K562 (cell line): ENCODE data around the gene ZKSCAN3. TPM values are rescaled to one million over a fixed set of nuclear protein-coding genes. Genes with fewer than 3 reads are reported as not detected.

ENCODE experiments used
- DMBX1 ChIP-seq: fragments of 250-450 bp; sonication (Bioruptor Pico); IDR thresholded peaks from 2 replicates; pipeline ENCODE4 v1.8.0; 2022; ENCODE audit warnings: inconsistent platforms, mild to moderate bottlenecking, moderate library complexity, borderline replicate concordance
- DNMT1 ChIP-seq: fragments of 450-650 bp; IDR thresholded peaks from 2 replicates; pipeline ENCODE4 v1.6.1; 2016; ENCODE audit warnings: antibody characterized with exemption, mild to moderate bottlenecking
- FOXA3 ChIP-seq, 2 experiments: fragments of 450-650 bp in 1 of 2; sonication (generic) in 1 of 2; formaldehyde crosslinking; IDR thresholded peaks in 1 of 2; conservative IDR thresholded peaks in 1 of 2; 2 replicates each; pipeline versions ENCODE4 v1.4.0 to v1.8.0; 2020 to 2022; ENCODE audit warnings: mild to moderate bottlenecking in 2 of 2, missing genetic modification reagents in 1 of 2
- HNRNPLL ChIP-seq: fragments of 200-400 bp; formaldehyde crosslinking; IDR thresholded peaks from 2 replicates; pipeline ENCODE4 v1.6.1; 2017; ENCODE audit warnings: low read length, low read depth, mild to moderate bottlenecking; ENCODE audit not compliant: poor library complexity, severe bottlenecking
- KAT8 ChIP-seq: fragments of 450-650 bp; IDR thresholded peaks from 2 replicates; pipeline ENCODE4 v1.6.1; 2016; ENCODE audit warnings: low read depth, mild to moderate bottlenecking
- KLF16 ChIP-seq: IDR thresholded peaks from 2 replicates; pipeline ENCODE4 v1.6.1; 2016; ENCODE audit warnings: antibody characterized with exemption
- NFIX ChIP-seq: fragments of 250-450 bp; sonication (Bioruptor Pico); IDR thresholded peaks from 2 replicates; pipeline ENCODE4 v1.4.0; 2020; ENCODE audit warnings: low read depth, mild to moderate bottlenecking, moderate library complexity
- NR2F6 ChIP-seq: fragments of 450-650 bp; formaldehyde crosslinking; IDR thresholded peaks from 2 replicates; pipeline ENCODE4 v1.4.0; 2020; ENCODE audit warnings: mild to moderate bottlenecking
- PCBP1 ChIP-seq: fragments of 200-400 bp; formaldehyde crosslinking; IDR thresholded peaks from 2 replicates; pipeline ENCODE4 v1.6.1; 2018; ENCODE audit warnings: mild to moderate bottlenecking, low read depth, low read length; ENCODE audit not compliant: poor library complexity, severe bottlenecking
- POLR2G ChIP-seq: fragments of 200-400 bp; formaldehyde crosslinking; IDR thresholded peaks from 2 replicates; pipeline ENCODE4 v1.6.1; 2017; ENCODE audit warnings: low read depth, mild to moderate bottlenecking, antibody characterized with exemption, low read length, moderate library complexity
- RAD21 ChIP-seq, 2 experiments: fragments of 250-450 bp in 1 of 2; fragments of 450-650 bp in 1 of 2; sonication (Bioruptor Pico) in 1 of 2; formaldehyde crosslinking in 1 of 2; IDR thresholded peaks in 1 of 2; conservative IDR thresholded peaks in 1 of 2; 2 replicates each; pipeline versions ENCODE4 v1.4.0 to v1.8.0; 2020 to 2022; ENCODE audit warnings: mild to moderate bottlenecking in 2 of 2, moderate library complexity in 1 of 2
- RAD51 ChIP-seq: fragments of 450-650 bp; IDR thresholded peaks from 2 replicates; pipeline ENCODE4 v1.7.1; 2016; ENCODE audit warnings: low read depth, mild to moderate bottlenecking, borderline replicate concordance
- RUNX1 ChIP-seq: sonication (generic); IDR thresholded peaks from 2 replicates; pipeline ENCODE4 v1.6.1; 2016; ENCODE audit warnings: antibody characterized with exemption, low read depth
- SMARCA5 ChIP-seq: fragments of 450-650 bp; IDR thresholded peaks from 2 replicates; pipeline ENCODE4 v1.6.1; 2016
- TAF1 ChIP-seq: IDR thresholded peaks from 2 replicates; pipeline ENCODE4 v1.6.1; 2011; ENCODE audit warnings: mild to moderate bottlenecking, low read length, moderate library complexity; ENCODE audit not compliant: insufficient read depth, control insufficient read depth, severe bottlenecking; ENCODE audit errors: extremely low read depth
- ZFP36 ChIP-seq: fragments of 150-350 bp; IDR thresholded peaks from 2 replicates; pipeline ENCODE4 v1.6.1; 2018; ENCODE audit warnings: low read length, low read depth; ENCODE audit not compliant: partially characterized antibody
- ZNF224 ChIP-seq: sonication (generic); formaldehyde crosslinking; IDR thresholded peaks from 2 replicates; pipeline ENCODE4 v1.8.0; 2022; ENCODE audit warnings: mild to moderate bottlenecking, missing genetic modification reagents
- ZNF699 ChIP-seq: fragments of 250-450 bp; sonication (Bioruptor Pico); IDR thresholded peaks from 2 replicates; pipeline ENCODE4 v1.8.0; 2021; ENCODE audit warnings: mild to moderate bottlenecking, moderate library complexity; ENCODE audit not compliant: insufficient replicate concordance
- polyA plus RNA-seq, 8 experiments: library from polyadenylated mRNA; depleted of rRNA in 4 of 8; stranded (reverse) in 5 of 8; unstranded in 3 of 8; fragments of >200 nt; fragmentation: Nextera tagmentation in 2 of 8; fragmentation: Illumina TruSeq in 1 of 8; extraction: Ambion mirVana in 2 of 8; extraction: Trizol in 1 of 8; gene quantifications; 2 replicates each; pipeline versions ENCODE4 v1.2.1 to v1.2.3, GENCODE V29; 2011 to 2014; ENCODE audit warnings: inconsistent platforms in 1 of 8, missing spikeins in 1 of 8
- total RNA-seq, 7 experiments: library from RNA; depleted of rRNA in 6 of 7; stranded (reverse); fragments of >200 nt in 6 of 7; fragmentation: Illumina TruSeq in 2 of 7; extraction: Trizol in 2 of 7; gene quantifications; 2 replicates each; pipeline versions ENCODE4 v1.2.1 to v1.2.3, GENCODE V29; 2011 to 2021; ENCODE audit warnings: low replicate concordance in 1 of 7
- TF ChIP-seq, protein P1 (sequence below): fragments of 250-450 bp; sonication (Bioruptor Pico); IDR thresholded peaks from 2 replicates; pipeline ENCODE4 v1.5.0; 2022; ENCODE audit warnings: mild to moderate bottlenecking
- TF ChIP-seq, protein P2 (sequence below): fragments of 450-650 bp; conservative IDR thresholded peaks from 2 replicates; pipeline ENCODE4 v1.6.1; 2016; ENCODE audit warnings: missing genetic modification characterization, low read depth, mild to moderate bottlenecking, control low read depth, missing compliant biosample characterization
- TF ChIP-seq, protein P3 (sequence below), 2 experiments: IDR thresholded peaks; 2 replicates each; pipeline ENCODE4 v1.6.1; 2012; ENCODE audit warnings: improper control_type of control experiment in 2 of 2, low read depth in 2 of 2, low read length in 2 of 2, borderline replicate concordance in 1 of 2

The ZKSCAN3 gene
- total and polyA plus RNA-seq, 9 of the 15 experiments (the other 6 are each of a cell fraction or from before 2014, with no cell fraction given), result 3.0 to 12.4 (median 10.2) TPM

DNA sequence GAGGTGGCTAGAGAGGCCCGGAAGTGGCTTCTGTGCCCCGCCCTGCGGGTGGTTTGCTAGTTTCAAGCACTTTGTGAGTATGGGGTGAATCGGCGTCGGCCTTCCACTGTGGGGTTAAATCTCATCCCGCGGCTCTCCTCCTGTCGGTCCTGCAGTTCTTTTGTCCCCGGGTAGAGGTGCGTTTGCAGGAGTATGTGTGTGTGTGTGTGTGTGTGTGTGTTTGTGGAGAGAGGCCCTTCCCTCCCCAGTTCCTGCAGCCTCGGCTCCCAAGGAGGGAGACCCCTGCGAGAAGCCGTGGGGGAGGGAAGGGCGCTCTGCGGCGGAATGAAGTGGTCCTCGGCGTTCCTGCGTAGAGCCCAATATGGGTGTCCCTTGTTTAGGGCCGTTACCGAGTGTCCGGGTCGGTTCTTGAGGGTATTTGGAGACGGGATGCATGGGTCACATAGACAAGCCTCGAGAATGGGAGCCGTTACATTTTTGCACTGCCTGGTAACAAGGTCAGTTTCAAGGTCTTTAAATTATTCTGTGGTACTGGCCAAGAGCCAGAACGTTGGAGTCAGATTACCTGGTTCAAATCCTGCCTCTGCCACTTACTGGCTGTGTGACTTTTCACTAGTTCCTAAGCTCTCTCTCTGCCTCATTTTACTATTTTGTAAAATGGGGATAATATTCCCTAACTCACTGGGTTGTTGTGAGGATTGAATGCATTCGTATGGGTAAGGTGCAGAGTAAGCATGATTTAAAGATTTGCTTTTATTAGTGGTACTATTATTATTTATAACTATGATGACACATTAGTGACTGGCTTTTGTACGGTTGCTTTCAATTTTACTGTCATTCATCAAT, at the start of gene ZKSCAN3 (continued):
- TF ChIP-seq DNMT1 (peak; percentile 97; the same call in 1 of the 2 replicates), KLF16 (no peak), KAT8 (no peak), FOXA3 (CRISPR knock-in tag; conservative IDR thresholded peaks at IDR 0.05 in 1 of 2, IDR thresholded peaks at IDR 0.05 in 1 of 2) (peak in 1 of 2 experiments; percentile 87; a peak in 2 of 4 replicates), NR2F6 (CRISPR knock-in tag) (peak; percentile 63; the same call in 1 of the 2 replicates), NFIX (CRISPR knock-in tag) (no peak; the same call in 1 of the 2 replicates), POLR2G (peak; percentile 85), HNRNPLL (peak; percentile 52), RAD51 (no peak), RAD21 (CRISPR knock-in tag; conservative IDR thresholded peaks at IDR 0.05 in 1 of 2, IDR thresholded peaks at IDR 0.05 in 1 of 2) (peak; percentile 4 to 48; a peak in 3 of 4 replicates), TAF1 (peak; percentile 91), DMBX1 (no peak), SMARCA5 (peak; percentile 86), PCBP1 (no peak), RUNX1 (no peak; the same call in 1 of the 2 replicates), ZNF224 (no peak), ZNF699 (CRISPR knock-in tag) (no peak), ZFP36 (peak; percentile 55)
- TF ChIP-seq, protein P1, sequence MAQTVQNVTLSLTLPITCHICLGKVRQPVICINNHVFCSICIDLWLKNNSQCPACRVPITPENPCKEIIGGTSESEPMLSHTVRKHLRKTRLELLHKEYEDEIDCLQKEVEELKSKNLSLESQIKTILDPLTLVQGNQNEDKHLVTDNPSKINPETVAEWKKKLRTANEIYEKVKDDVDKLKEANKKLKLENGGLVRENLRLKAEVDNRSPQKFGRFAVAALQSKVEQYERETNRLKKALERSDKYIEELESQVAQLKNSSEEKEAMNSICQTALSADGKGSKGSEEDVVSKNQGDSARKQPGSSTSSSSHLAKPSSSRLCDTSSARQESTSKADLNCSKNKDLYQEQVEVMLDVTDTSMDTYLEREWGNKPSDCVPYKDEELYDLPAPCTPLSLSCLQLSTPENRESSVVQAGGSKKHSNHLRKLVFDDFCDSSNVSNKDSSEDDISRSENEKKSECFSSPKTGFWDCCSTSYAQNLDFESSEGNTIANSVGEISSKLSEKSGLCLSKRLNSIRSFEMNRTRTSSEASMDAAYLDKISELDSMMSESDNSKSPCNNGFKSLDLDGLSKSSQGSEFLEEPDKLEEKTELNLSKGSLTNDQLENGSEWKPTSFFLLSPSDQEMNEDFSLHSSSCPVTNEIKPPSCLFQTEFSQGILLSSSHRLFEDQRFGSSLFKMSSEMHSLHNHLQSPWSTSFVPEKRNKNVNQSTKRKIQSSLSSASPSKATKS (CRISPR knock-in tag), result no peak
- TF ChIP-seq, protein P2, sequence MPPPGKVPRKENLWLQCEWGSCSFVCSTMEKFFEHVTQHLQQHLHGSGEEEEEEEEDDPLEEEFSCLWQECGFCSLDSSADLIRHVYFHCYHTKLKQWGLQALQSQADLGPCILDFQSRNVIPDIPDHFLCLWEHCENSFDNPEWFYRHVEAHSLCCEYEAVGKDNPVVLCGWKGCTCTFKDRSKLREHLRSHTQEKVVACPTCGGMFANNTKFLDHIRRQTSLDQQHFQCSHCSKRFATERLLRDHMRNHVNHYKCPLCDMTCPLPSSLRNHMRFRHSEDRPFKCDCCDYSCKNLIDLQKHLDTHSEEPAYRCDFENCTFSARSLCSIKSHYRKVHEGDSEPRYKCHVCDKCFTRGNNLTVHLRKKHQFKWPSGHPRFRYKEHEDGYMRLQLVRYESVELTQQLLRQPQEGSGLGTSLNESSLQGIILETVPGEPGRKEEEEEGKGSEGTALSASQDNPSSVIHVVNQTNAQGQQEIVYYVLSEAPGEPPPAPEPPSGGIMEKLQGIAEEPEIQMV, result no peak
- TF ChIP-seq, protein P3, sequence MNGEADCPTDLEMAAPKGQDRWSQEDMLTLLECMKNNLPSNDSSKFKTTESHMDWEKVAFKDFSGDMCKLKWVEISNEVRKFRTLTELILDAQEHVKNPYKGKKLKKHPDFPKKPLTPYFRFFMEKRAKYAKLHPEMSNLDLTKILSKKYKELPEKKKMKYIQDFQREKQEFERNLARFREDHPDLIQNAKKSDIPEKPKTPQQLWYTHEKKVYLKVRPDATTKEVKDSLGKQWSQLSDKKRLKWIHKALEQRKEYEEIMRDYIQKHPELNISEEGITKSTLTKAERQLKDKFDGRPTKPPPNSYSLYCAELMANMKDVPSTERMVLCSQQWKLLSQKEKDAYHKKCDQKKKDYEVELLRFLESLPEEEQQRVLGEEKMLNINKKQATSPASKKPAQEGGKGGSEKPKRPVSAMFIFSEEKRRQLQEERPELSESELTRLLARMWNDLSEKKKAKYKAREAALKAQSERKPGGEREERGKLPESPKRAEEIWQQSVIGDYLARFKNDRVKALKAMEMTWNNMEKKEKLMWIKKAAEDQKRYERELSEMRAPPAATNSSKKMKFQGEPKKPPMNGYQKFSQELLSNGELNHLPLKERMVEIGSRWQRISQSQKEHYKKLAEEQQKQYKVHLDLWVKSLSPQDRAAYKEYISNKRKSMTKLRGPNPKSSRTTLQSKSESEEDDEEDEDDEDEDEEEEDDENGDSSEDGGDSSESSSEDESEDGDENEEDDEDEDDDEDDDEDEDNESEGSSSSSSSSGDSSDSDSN (IDR thresholded peaks at IDR 0.05; ENCODE audit: borderline replicate concordance in 1 of 2, low read depth in 2 of 2, low read length in 2 of 2), result peak in 1 of 2 experiments; percentile 86; a peak in 2 of 4 replicates
